Measurements from ENCODE around the gene C2orf76.

Gene C2orf76

DNA sequence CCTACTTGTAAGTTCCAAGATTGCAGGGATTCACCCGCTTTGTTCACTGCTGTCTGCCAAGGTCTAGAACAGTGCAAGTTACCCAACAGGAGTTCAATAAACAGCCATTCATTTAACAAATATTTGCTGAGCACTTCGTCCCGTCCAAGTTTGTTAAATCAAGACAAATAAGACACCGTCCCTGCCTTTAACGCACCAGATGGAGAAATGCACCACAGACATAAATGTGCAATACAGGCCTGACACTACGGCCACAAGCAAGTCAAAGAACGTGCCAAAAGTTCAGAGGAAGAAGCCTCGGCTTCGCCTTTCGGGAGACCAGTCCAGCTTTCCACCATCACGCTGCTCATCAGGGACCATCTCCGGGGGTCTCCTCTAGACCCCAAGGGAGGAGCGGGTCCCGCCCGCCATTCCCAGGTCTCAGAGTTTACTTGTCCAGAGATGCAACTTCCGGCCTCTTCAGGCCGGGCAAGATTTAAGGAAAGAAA, 429 bp downstream of the C2orf76 start:
- peak overlapping the region; percentile 76 for H3K27ac ChIP-seq (ENCODE audit: insufficient read depth, low read length, poor library complexity, severe bottlenecking)
- H3K36me3 ChIP-seq (ENCODE audit: control insufficient read depth, insufficient read depth, low read length) = peaks cover 13% of the 10 kb centered on the region
- H3K27me3 ChIP-seq (replicated peaks; ENCODE audit: control insufficient read depth, insufficient read depth, low read length, poor library complexity, severe bottlenecking) = no peaks in the 10 kb centered on the region
- peak overlapping the region; percentile 71 for H3K4me3 ChIP-seq (ENCODE audit: insufficient read depth, low read depth, low read length, poor library complexity, severe bottlenecking)
- no peak for DNase-seq
- H3K4me1 ChIP-seq (ENCODE audit: control insufficient read depth, insufficient read depth, low read length, poor library complexity, severe bottlenecking) = peaks cover 8% of the 10 kb centered on the region
- H3K9me3 ChIP-seq (ENCODE audit: control insufficient read depth, low read length) = no peaks in the 10 kb centered on the region

- H3K9me3 ChIP-seq (ENCODE audit: control insufficient read depth, low read length) = no peaks in the 10 kb centered on the region
- no peak for DNase-seq
- peak overlapping the region; percentile 71 for H3K4me3 ChIP-seq (ENCODE audit: insufficient read depth, low read depth, low read length, poor library complexity, severe bottlenecking)
- H3K36me3 ChIP-seq (ENCODE audit: control insufficient read depth, insufficient read depth, low read length) = peaks cover 5% of the 10 kb centered on the region
- no peak overlapping the region for H3K27ac ChIP-seq (ENCODE audit: insufficient read depth, low read length, poor library complexity, severe bottlenecking)
- no peaks in the 10 kb centered on the region for H3K27me3 ChIP-seq (replicated peaks; ENCODE audit: control insufficient read depth, insufficient read depth, low read length, poor library complexity, severe bottlenecking)
- H3K4me1 ChIP-seq (ENCODE audit: control insufficient read depth, insufficient read depth, low read length, poor library complexity, severe bottlenecking) = peaks cover 8% of the 10 kb centered on the region
Measured at GRCh38 chr2:119365436-119365835, 1.2 kb downstream of the C2orf76 start.

DNA sequence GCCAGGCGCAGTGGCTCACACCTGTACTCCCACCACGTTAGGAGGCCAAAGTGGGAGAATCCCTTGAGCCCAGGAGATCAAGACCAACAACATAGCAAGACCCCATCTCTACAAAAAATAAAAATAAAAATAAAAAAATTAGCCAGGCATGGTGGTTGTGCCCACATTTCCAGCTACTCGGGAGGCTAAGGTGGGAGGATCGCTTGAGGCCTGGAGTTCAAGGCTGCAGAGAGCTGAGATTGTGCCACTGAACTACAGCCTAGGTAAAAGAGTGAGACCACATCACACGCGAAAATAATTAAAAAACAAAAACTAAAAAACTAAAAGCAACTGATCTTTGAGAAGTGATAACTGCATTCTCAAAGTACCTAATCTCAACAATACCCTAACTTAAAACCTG, 1.8 kb downstream of the C2orf76 start:
- H3K36me3 ChIP-seq (ENCODE audit: control insufficient read depth, insufficient read depth, low read length) = peaks cover 1% of the 10 kb centered on the region
- DNase-seq = no peak
- H3K4me1 ChIP-seq (ENCODE audit: control insufficient read depth, insufficient read depth, low read length, poor library complexity, severe bottlenecking) = peaks cover 8% of the 10 kb centered on the region
- no peaks in the 10 kb centered on the region for H3K9me3 ChIP-seq (ENCODE audit: control insufficient read depth, low read length)
- no peak overlapping the region for H3K27ac ChIP-seq (ENCODE audit: insufficient read depth, low read length, poor library complexity, severe bottlenecking)
- no peak overlapping the region for H3K4me3 ChIP-seq (ENCODE audit: insufficient read depth, low read depth, low read length, poor library complexity, severe bottlenecking)
- no peaks in the 10 kb centered on the region for H3K27me3 ChIP-seq (replicated peaks; ENCODE audit: control insufficient read depth, insufficient read depth, low read length, poor library complexity, severe bottlenecking)

DNA sequence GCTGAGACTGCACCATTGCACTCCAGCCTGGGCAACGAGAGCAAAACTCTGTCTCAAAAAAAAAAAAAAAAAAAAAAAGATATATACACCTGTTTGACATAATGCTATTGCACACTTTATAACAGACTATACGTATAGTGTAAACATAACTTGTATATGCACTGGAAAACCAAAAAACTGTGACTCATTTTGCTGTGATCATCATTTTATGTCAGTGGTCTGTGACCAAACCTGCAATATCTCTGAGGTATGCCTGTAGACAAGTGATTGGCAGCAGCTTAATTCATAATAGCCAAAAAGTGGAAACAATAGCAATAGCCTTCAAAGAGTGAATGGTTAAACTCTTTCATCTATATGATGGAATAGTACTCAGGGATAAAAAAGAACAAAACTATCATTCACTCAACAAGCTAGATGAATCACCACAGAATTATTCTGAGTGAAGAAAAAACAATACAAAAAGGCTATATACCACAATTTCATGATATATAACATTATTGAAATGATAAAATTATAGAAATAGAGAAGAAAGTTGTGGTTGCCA, 6.1 kb downstream of the C2orf76 start:
- Histone ChIP-seq H3K9me3 (ENCODE audit: control insufficient read depth, low read length) (no peaks in the 10 kb centered on the region), H3K27ac (ENCODE audit: insufficient read depth, low read length, poor library complexity, severe bottlenecking) (no peak overlapping the region), H3K4me1 (ENCODE audit: control insufficient read depth, insufficient read depth, low read length, poor library complexity, severe bottlenecking) (no peaks in the 10 kb centered on the region), H3K4me3 (ENCODE audit: insufficient read depth, low read depth, low read length, poor library complexity, severe bottlenecking) (no peak overlapping the region), H3K27me3 (replicated peaks; ENCODE audit: control insufficient read depth, insufficient read depth, low read length, poor library complexity, severe bottlenecking) (no peaks in the 10 kb centered on the region), H3K36me3 (ENCODE audit: control insufficient read depth, insufficient read depth, low read length) (no peaks in the 10 kb centered on the region)
- no peak for DNase-seq

GRCh38 chr2:119359774-119360173, 6.9 kb downstream of the C2orf76 start:
- Histone ChIP-seq H3K27me3 (replicated peaks; ENCODE audit: control insufficient read depth, insufficient read depth, low read length, poor library complexity, severe bottlenecking) (no peaks in the 10 kb centered on the region), H3K9me3 (ENCODE audit: control insufficient read depth, low read length) (no peaks in the 10 kb centered on the region), H3K27ac (ENCODE audit: insufficient read depth, low read length, poor library complexity, severe bottlenecking) (no peak overlapping the region), H3K36me3 (ENCODE audit: control insufficient read depth, insufficient read depth, low read length) (no peaks in the 10 kb centered on the region), H3K4me1 (ENCODE audit: control insufficient read depth, insufficient read depth, low read length, poor library complexity, severe bottlenecking) (no peaks in the 10 kb centered on the region), H3K4me3 (ENCODE audit: insufficient read depth, low read depth, low read length, poor library complexity, severe bottlenecking) (no peak overlapping the region)
- DNase-seq = no peak

- Histone ChIP-seq H3K9me3 (ENCODE audit: control insufficient read depth, low read length) (no peaks in the 10 kb centered on the region), H3K27me3 (replicated peaks; ENCODE audit: control insufficient read depth, insufficient read depth, low read length, poor library complexity, severe bottlenecking) (no peaks in the 10 kb centered on the region), H3K36me3 (ENCODE audit: control insufficient read depth, insufficient read depth, low read length) (no peaks in the 10 kb centered on the region), H3K27ac (ENCODE audit: insufficient read depth, low read length, poor library complexity, severe bottlenecking) (no peak overlapping the region), H3K4me1 (ENCODE audit: control insufficient read depth, insufficient read depth, low read length, poor library complexity, severe bottlenecking) (no peaks in the 10 kb centered on the region), H3K4me3 (ENCODE audit: insufficient read depth, low read depth, low read length, poor library complexity, severe bottlenecking) (no peak overlapping the region)
- DNase-seq = no peak
Measured at GRCh38 chr2:119354860-119355259, 11.8 kb downstream of the C2orf76 start.

GRCh38 chr2:119352357-119352756, 14.3 kb downstream of the C2orf76 start:
- no peak for DNase-seq
- Histone ChIP-seq H3K27me3 (replicated peaks; ENCODE audit: control insufficient read depth, insufficient read depth, low read length, poor library complexity, severe bottlenecking) (no peaks in the 10 kb centered on the region), H3K27ac (ENCODE audit: insufficient read depth, low read length, poor library complexity, severe bottlenecking) (no peak overlapping the region), H3K9me3 (ENCODE audit: control insufficient read depth, low read length) (no peaks in the 10 kb centered on the region), H3K4me1 (ENCODE audit: control insufficient read depth, insufficient read depth, low read length, poor library complexity, severe bottlenecking) (no peaks in the 10 kb centered on the region), H3K4me3 (ENCODE audit: insufficient read depth, low read depth, low read length, poor library complexity, severe bottlenecking) (no peak overlapping the region), H3K36me3 (ENCODE audit: control insufficient read depth, insufficient read depth, low read length) (no peaks in the 10 kb centered on the region)

GRCh38 chr2:119350311-119350998, 16.2 kb downstream of the C2orf76 start:
- Histone ChIP-seq H3K27me3 (replicated peaks; ENCODE audit: control insufficient read depth, insufficient read depth, low read length, poor library complexity, severe bottlenecking) (no peaks in the 10 kb centered on the region), H3K4me3 (ENCODE audit: insufficient read depth, low read depth, low read length, poor library complexity, severe bottlenecking) (no peak overlapping the region), H3K27ac (ENCODE audit: insufficient read depth, low read length, poor library complexity, severe bottlenecking) (no peak overlapping the region), H3K4me1 (ENCODE audit: control insufficient read depth, insufficient read depth, low read length, poor library complexity, severe bottlenecking) (no peaks in the 10 kb centered on the region), H3K36me3 (ENCODE audit: control insufficient read depth, insufficient read depth, low read length) (no peaks in the 10 kb centered on the region), H3K9me3 (ENCODE audit: control insufficient read depth, low read length) (no peaks in the 10 kb centered on the region)
- no peak for DNase-seq

GRCh38 chr2:119349289-119349688, 17.3 kb downstream of the C2orf76 start:
- no peaks in the 10 kb centered on the region for H3K9me3 ChIP-seq (ENCODE audit: control insufficient read depth, low read length)
- H3K27me3 ChIP-seq (replicated peaks; ENCODE audit: control insufficient read depth, insufficient read depth, low read length, poor library complexity, severe bottlenecking) = no peaks in the 10 kb centered on the region
- no peaks in the 10 kb centered on the region for H3K4me1 ChIP-seq (ENCODE audit: control insufficient read depth, insufficient read depth, low read length, poor library complexity, severe bottlenecking)
- no peak for DNase-seq
- H3K4me3 ChIP-seq (ENCODE audit: insufficient read depth, low read depth, low read length, poor library complexity, severe bottlenecking) = no peak overlapping the region
- H3K36me3 ChIP-seq (ENCODE audit: control insufficient read depth, insufficient read depth, low read length) = no peaks in the 10 kb centered on the region
- H3K27ac ChIP-seq (ENCODE audit: insufficient read depth, low read length, poor library complexity, severe bottlenecking) = no peak overlapping the region

GRCh38 chr2:119341684-119342083, 24.9 kb downstream of the C2orf76 start:
- no peak for DNase-seq
- H3K27ac ChIP-seq (ENCODE audit: insufficient read depth, low read length, poor library complexity, severe bottlenecking) = no peak overlapping the region
- H3K4me1 ChIP-seq (ENCODE audit: control insufficient read depth, insufficient read depth, low read length, poor library complexity, severe bottlenecking) = no peaks in the 10 kb centered on the region
- H3K36me3 ChIP-seq (ENCODE audit: control insufficient read depth, insufficient read depth, low read length) = no peaks in the 10 kb centered on the region
- no peak overlapping the region for H3K4me3 ChIP-seq (ENCODE audit: insufficient read depth, low read depth, low read length, poor library complexity, severe bottlenecking)
- H3K27me3 ChIP-seq (replicated peaks; ENCODE audit: control insufficient read depth, insufficient read depth, low read length, poor library complexity, severe bottlenecking) = no peaks in the 10 kb centered on the region
- H3K9me3 ChIP-seq (ENCODE audit: control insufficient read depth, low read length) = no peaks in the 10 kb centered on the region
